Liver (tissue), 9 donors: ENCODE data around the gene NNT. TPM values are rescaled to one million over a fixed set of nuclear protein-coding genes. Genes with fewer than 3 reads are reported as not detected.
A peak's percentile ranks its signal among the peaks of the same experiment; 100 is the strongest.

Experiments used
- DNase-seq: peaks from one replicate; pipeline ENCODE4 v3.0.0-alpha.2; 2017; ENCODE audit warnings: low spot score
- H3K27ac ChIP-seq, 2 donors: one replicate each; pipeline ENCODE4 v1.7.0; 2013; ENCODE audit warnings: inconsistent platforms in 2 of 2, low read length in 2 of 2, control low read depth in 1 of 2, low read depth in 1 of 2, mild to moderate bottlenecking in 1 of 2
- H3K27me3 ChIP-seq, 4 donors: one replicate each; pipeline versions ENCODE4 v1.6.1 to v1.7.0; 2013; ENCODE audit warnings: low read length in 3 of 4, inconsistent platforms in 1 of 4, mild to moderate bottlenecking in 1 of 4, moderate library complexity in 1 of 4; ENCODE audit not compliant: control insufficient read depth in 4 of 4, insufficient read depth in 4 of 4
- H3K36me3 ChIP-seq, 4 donors: one replicate each; pipeline versions ENCODE4 v1.6.1 to v1.7.0; 2013; ENCODE audit warnings: low read length in 3 of 4, mild to moderate bottlenecking in 3 of 4, low read depth in 1 of 4, moderate library complexity in 1 of 4; ENCODE audit not compliant: control insufficient read depth in 4 of 4, insufficient read depth in 3 of 4
- H3K4me1 ChIP-seq, 4 donors: one replicate each; pipeline versions ENCODE4 v1.6.1 to v1.7.0; 2013; ENCODE audit warnings: low read length in 3 of 4, mild to moderate bottlenecking in 3 of 4, moderate library complexity in 1 of 4; ENCODE audit not compliant: control insufficient read depth in 4 of 4, insufficient read depth in 4 of 4
- H3K4me3 ChIP-seq, 3 donors: one replicate each; pipeline versions ENCODE4 v1.6.1 to v1.7.0; 2013; ENCODE audit warnings: low read length in 3 of 3, control low read depth in 1 of 3, low read depth in 1 of 3, mild to moderate bottlenecking in 1 of 3
- H3K9ac ChIP-seq, 2 donors: one replicate each; pipeline ENCODE4 v1.7.0; 2013; ENCODE audit warnings: low read length in 2 of 2, mild to moderate bottlenecking in 2 of 2, moderate library complexity in 2 of 2, control low read depth in 1 of 2, low read depth in 1 of 2
- H3K9me3 ChIP-seq, 4 donors: one replicate each; pipeline versions ENCODE4 v1.6.1 to v1.7.0; 2013; ENCODE audit warnings: low read length in 3 of 4; ENCODE audit not compliant: control insufficient read depth in 4 of 4
- CTCF ChIP-seq: fragments of 150-350 bp; IDR thresholded peaks from 2 replicates; pipeline ENCODE4 v1.5.1; 2017; ENCODE audit warnings: improper control_type of control experiment, low read depth, low read length; ENCODE audit not compliant: missing input control
- FOXA1 ChIP-seq: IDR thresholded peaks from 2 replicates; pipeline ENCODE4 v1.6.1; 2016; ENCODE audit warnings: antibody characterized with exemption
- HNF4G ChIP-seq: IDR thresholded peaks from 2 replicates; pipeline ENCODE4 v1.6.1; 2016; ENCODE audit warnings: antibody characterized with exemption
- JUND ChIP-seq, 2 donors: IDR thresholded peaks; 2 replicates each; pipeline ENCODE4 v1.6.1; 2016; ENCODE audit warnings: antibody characterized with exemption in 2 of 2
- NR2F2 ChIP-seq: IDR thresholded peaks from 2 replicates; pipeline ENCODE4 v1.6.1; 2016; ENCODE audit warnings: antibody characterized with exemption
- YY1 ChIP-seq: IDR thresholded peaks from 2 replicates; pipeline ENCODE4 v1.6.1; 2016; ENCODE audit warnings: antibody characterized with exemption, mild to moderate bottlenecking
- WGBS: extraction: QIAGEN DNeasy Blood & Tissue Kit; methylation state at CpG from one replicate; pipeline ENCODE4 v1.1.7; 2013; 5-methylcytosine and 5-hydroxymethylcytosine counted together
- polyA plus RNA-seq, 2 donors: library from polyadenylated mRNA; stranded (reverse) in 1 of 2; unstranded in 1 of 2; fragments of 200-250 nt in 1 of 2; fragments of >200 nt in 1 of 2; fragmentation: Nextera tagmentation in 1 of 2; extraction: Ambion mirVana in 1 of 2; gene quantifications; one replicate each; pipeline versions ENCODE4 v1.2.1 to v1.2.3, GENCODE V29; 2013 to 2015
- total RNA-seq, 2 donors: library from RNA; depleted of rRNA; stranded (reverse); fragments of >200 nt; gene quantifications; one replicate each; pipeline ENCODE4 v1.2.3, GENCODE V29; 2014
- TF ChIP-seq, protein P1 (sequence below): IDR thresholded peaks from 2 replicates; pipeline ENCODE4 v1.6.1; 2016; ENCODE audit warnings: antibody characterized with exemption
- TF ChIP-seq, protein P2 (sequence below): IDR thresholded peaks from 2 replicates; pipeline ENCODE4 v1.6.1; 2016; ENCODE audit warnings: antibody characterized with exemption
- TF ChIP-seq, protein P3 (sequence below): IDR thresholded peaks from 2 replicates; pipeline ENCODE4 v1.6.1; 2016; ENCODE audit warnings: antibody characterized with exemption
- TF ChIP-seq, protein P4 (sequence below): IDR thresholded peaks from 2 replicates; pipeline ENCODE4 v1.6.1; 2016; ENCODE audit warnings: antibody characterized with exemption, mild to moderate bottlenecking
- donor health status: healthy.
- donor health status: healthy.
- donor health status: healthy.
- donor health status: healthy.
- donor health status: healthy.

NNT gene
- total and polyA plus RNA-seq, 4 donors, result 45.4 to 154 (median 89.2) TPM

GRCh38 chr5:43649256-43649655 lies 46.3 kb downstream of the NNT start:
- Histone ChIP-seq H3K36me3 (peaks cover 11 to 50% (median 46%) of the 10 kb centered on the region in 4 donors), H3K4me1 (no peaks in the 10 kb centered on the region), H3K9ac (no peak overlapping the region), H3K9me3 (no peaks in the 10 kb centered on the region), H3K27ac (no peak overlapping the region), H3K4me3 (no peak overlapping the region), H3K27me3 (no peaks in the 10 kb centered on the region)
- TF ChIP-seq, protein P1, sequence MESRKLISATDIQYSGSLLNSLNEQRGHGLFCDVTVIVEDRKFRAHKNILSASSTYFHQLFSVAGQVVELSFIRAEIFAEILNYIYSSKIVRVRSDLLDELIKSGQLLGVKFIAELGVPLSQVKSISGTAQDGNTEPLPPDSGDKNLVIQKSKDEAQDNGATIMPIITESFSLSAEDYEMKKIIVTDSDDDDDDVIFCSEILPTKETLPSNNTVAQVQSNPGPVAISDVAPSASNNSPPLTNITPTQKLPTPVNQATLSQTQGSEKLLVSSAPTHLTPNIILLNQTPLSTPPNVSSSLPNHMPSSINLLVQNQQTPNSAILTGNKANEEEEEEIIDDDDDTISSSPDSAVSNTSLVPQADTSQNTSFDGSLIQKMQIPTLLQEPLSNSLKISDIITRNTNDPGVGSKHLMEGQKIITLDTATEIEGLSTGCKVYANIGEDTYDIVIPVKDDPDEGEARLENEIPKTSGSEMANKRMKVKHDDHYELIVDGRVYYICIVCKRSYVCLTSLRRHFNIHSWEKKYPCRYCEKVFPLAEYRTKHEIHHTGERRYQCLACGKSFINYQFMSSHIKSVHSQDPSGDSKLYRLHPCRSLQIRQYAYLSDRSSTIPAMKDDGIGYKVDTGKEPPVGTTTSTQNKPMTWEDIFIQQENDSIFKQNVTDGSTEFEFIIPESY, result no peak
- TF ChIP-seq, protein P2, sequence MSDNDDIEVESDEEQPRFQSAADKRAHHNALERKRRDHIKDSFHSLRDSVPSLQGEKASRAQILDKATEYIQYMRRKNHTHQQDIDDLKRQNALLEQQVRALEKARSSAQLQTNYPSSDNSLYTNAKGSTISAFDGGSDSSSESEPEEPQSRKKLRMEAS, result no peak
- WGBS, result 78% methylated on average over 2 of the region's 2 CpGs
- DNase-seq, result no peak

- DNase-seq, result no peak
- Histone ChIP-seq H3K9me3 (no peaks in the 10 kb centered on the region), H3K4me1 (no peaks in the 10 kb centered on the region), H3K4me3 (no peak overlapping the region), H3K27ac (peak overlapping the region in 1 of 2 donors; percentile 13), H3K36me3 (peaks cover 4 to 58% (median 54%) of the 10 kb centered on the region in 4 donors), H3K9ac (no peak overlapping the region), H3K27me3 (no peaks in the 10 kb centered on the region)
- TF ChIP-seq HNF4G, result no peak
- TF ChIP-seq, protein P2, result no peak
- no peak for TF ChIP-seq YY1
- TF ChIP-seq, protein P3, sequence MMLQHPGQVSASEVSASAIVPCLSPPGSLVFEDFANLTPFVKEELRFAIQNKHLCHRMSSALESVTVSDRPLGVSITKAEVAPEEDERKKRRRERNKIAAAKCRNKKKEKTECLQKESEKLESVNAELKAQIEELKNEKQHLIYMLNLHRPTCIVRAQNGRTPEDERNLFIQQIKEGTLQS, result no peak
- TF ChIP-seq, protein P4, sequence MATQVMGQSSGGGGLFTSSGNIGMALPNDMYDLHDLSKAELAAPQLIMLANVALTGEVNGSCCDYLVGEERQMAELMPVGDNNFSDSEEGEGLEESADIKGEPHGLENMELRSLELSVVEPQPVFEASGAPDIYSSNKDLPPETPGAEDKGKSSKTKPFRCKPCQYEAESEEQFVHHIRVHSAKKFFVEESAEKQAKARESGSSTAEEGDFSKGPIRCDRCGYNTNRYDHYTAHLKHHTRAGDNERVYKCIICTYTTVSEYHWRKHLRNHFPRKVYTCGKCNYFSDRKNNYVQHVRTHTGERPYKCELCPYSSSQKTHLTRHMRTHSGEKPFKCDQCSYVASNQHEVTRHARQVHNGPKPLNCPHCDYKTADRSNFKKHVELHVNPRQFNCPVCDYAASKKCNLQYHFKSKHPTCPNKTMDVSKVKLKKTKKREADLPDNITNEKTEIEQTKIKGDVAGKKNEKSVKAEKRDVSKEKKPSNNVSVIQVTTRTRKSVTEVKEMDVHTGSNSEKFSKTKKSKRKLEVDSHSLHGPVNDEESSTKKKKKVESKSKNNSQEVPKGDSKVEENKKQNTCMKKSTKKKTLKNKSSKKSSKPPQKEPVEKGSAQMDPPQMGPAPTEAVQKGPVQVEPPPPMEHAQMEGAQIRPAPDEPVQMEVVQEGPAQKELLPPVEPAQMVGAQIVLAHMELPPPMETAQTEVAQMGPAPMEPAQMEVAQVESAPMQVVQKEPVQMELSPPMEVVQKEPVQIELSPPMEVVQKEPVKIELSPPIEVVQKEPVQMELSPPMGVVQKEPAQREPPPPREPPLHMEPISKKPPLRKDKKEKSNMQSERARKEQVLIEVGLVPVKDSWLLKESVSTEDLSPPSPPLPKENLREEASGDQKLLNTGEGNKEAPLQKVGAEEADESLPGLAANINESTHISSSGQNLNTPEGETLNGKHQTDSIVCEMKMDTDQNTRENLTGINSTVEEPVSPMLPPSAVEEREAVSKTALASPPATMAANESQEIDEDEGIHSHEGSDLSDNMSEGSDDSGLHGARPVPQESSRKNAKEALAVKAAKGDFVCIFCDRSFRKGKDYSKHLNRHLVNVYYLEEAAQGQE, result no peak
- TF ChIP-seq CTCF, result no peak
- no peak for TF ChIP-seq JUND (IDR thresholded peaks at IDR 0.05)
- no peak for TF ChIP-seq NR2F2
- no peak for TF ChIP-seq FOXA1
- WGBS, result 97% methylated on average over 6 of the region's 6 CpGs
These were observed 49.7 kb downstream of the NNT start for GRCh38 chr5:43652537-43653302.
